H1 (cell line): ENCODE measurements around the gene VPS13C. TPM values are rescaled to one million over a fixed set of nuclear protein-coding genes. Genes with fewer than 3 reads are reported as not detected.

Source experiments
- CTCF ChIA-PET: fragments of 300-600 bp; sonication (Branson Sonifier 250); formaldehyde crosslinking; loops from one replicate; lab custom pipeline; 2021; ENCODE audit not compliant: partially characterized antibody; lab: Charles Lee
- POLR2A ChIA-PET: fragments of 300-600 bp; sonication (Branson Sonifier 250); formaldehyde crosslinking; loops from one replicate; lab custom pipeline; 2021; ENCODE audit warnings: inconsistent platforms; ENCODE audit not compliant: partially characterized antibody; lab: Charles Lee
- DNase-seq, 2 experiments: peaks; one replicate each; pipeline versions ENCODE4 v3.0.0 to v3.0.0-alpha.2; 2010 to 2022; ENCODE audit warnings: low spot score in 2 of 2, low read depth in 1 of 2, mixed read lengths in 1 of 2
- FAIRE-seq: peaks from 2 replicates; lab custom pipeline; 2011; peaks lifted over from hg19 to GRCh38; lab: Jason Lieb, UNC
- H2AFZ ChIP-seq: 2 replicates; pipeline ENCODE4 v1.8.1; 2012; ENCODE audit warnings: low read length, inconsistent platforms
- H2AK5ac ChIP-seq: 2 replicates; pipeline ENCODE4 v1.6.1; 2013; ENCODE audit warnings: low read depth, low read length
- H2BK120ac ChIP-seq: replicated peaks from 2 replicates; pipeline ENCODE3; 2013; ENCODE audit warnings: low read depth, low read length, inconsistent platforms
- H2BK12ac ChIP-seq: 2 replicates; pipeline ENCODE4 v1.6.1; 2013; ENCODE audit warnings: low read depth, low read length
- H2BK15ac ChIP-seq: 2 replicates; pipeline ENCODE4 v1.6.1; 2013; ENCODE audit warnings: low read length
- H2BK20ac ChIP-seq: 2 replicates; pipeline ENCODE4 v1.6.1; 2013; ENCODE audit warnings: low read length
- H2BK5ac ChIP-seq: 2 replicates; pipeline ENCODE4 v1.6.1; 2013; ENCODE audit warnings: low read depth, low read length
- H3K14ac ChIP-seq: 2 replicates; pipeline ENCODE4 v1.6.1; 2013; ENCODE audit warnings: inconsistent platforms; ENCODE audit not compliant: insufficient read length
- H3K18ac ChIP-seq: 2 replicates; pipeline ENCODE4 v1.6.1; 2013; ENCODE audit warnings: low read length; ENCODE audit errors: extremely low read depth
- H3K23ac ChIP-seq: 2 replicates; pipeline ENCODE4 v1.6.1; 2013; ENCODE audit warnings: inconsistent platforms; ENCODE audit not compliant: insufficient read length
- H3K23me2 ChIP-seq: 2 replicates; pipeline ENCODE4 v1.6.1; 2013; ENCODE audit warnings: low read depth, low read length
- H3K27ac ChIP-seq: 2 replicates; pipeline ENCODE4 v1.6.1; 2011; ENCODE audit warnings: low read depth, low read length, inconsistent platforms
- H3K27me3 ChIP-seq, 4 experiments: replicated peaks in 1 of 4; 1 replicate in 1 of 4; 2 replicates in 3 of 4; pipeline versions ENCODE4 v1.6.1 to v1.8.1; 2011 to 2013; ENCODE audit warnings: low read length in 3 of 4, mild to moderate bottlenecking in 3 of 4, inconsistent platforms in 2 of 4, mixed read lengths in 2 of 4, moderate library complexity in 1 of 4; ENCODE audit not compliant: control insufficient read depth in 3 of 4, insufficient read depth in 3 of 4; ENCODE audit errors: extremely low read depth in 1 of 4
- H3K36me3 ChIP-seq, 4 experiments: 2 replicates each; pipeline versions ENCODE4 v1.6.1 to v1.8.1; 2011 to 2013; ENCODE audit warnings: mild to moderate bottlenecking in 4 of 4, low read length in 3 of 4, moderate library complexity in 2 of 4, control low read depth in 1 of 4, inconsistent platforms in 1 of 4; ENCODE audit not compliant: insufficient read depth in 4 of 4, control insufficient read depth in 2 of 4
- H3K4ac ChIP-seq: replicated peaks from 2 replicates; pipeline ENCODE3; 2013; ENCODE audit warnings: low read length, low read depth, mixed read lengths, inconsistent platforms; ENCODE audit not compliant: insufficient read length
- H3K4me1 ChIP-seq, 4 experiments: replicated peaks in 1 of 4; 1 replicate in 1 of 4; 2 replicates in 3 of 4; pipeline versions ENCODE4 v1.6.1 to v1.8.1; 2011 to 2013; ENCODE audit warnings: low read length in 3 of 4, inconsistent platforms in 2 of 4, mixed read lengths in 1 of 4; ENCODE audit not compliant: insufficient read depth in 4 of 4, control insufficient read depth in 3 of 4
- H3K4me2 ChIP-seq, 2 experiments: 2 replicates each; pipeline versions ENCODE4 v1.6.1 to v1.8.1; 2011 to 2013; ENCODE audit warnings: low read depth in 2 of 2, low read length in 2 of 2, control low read depth in 1 of 2, inconsistent platforms in 1 of 2, mild to moderate bottlenecking in 1 of 2; ENCODE audit not compliant: insufficient read depth in 1 of 2
- H3K4me3 ChIP-seq, 4 experiments: fragments of 200-600, 300-600 bp in 1 of 4; sonication (generic), shearing (Covaris generic), sonication (Bioruptor Twin) in 1 of 4; 2 replicates each; pipeline versions ENCODE4 v1.5.1 to v1.8.1; 2011 to 2016; ENCODE audit warnings: low read length in 4 of 4, low read depth in 3 of 4, control low read depth in 2 of 4, inconsistent platforms in 2 of 4, mild to moderate bottlenecking in 2 of 4, mixed read lengths in 1 of 4, moderate library complexity in 1 of 4; ENCODE audit not compliant: insufficient read depth in 2 of 4; ENCODE audit errors: extremely low read depth in 1 of 4
- H3K56ac ChIP-seq: replicated peaks from 2 replicates; pipeline ENCODE3; 2013; ENCODE audit warnings: low read depth, mild to moderate bottlenecking, mixed read lengths, low read length, inconsistent platforms; ENCODE audit not compliant: insufficient read length
- H3K79me1 ChIP-seq: 2 replicates; pipeline ENCODE4 v1.6.1; 2013; ENCODE audit warnings: low read depth, low read length, control low read depth
- H3K79me2 ChIP-seq, 2 experiments: 2 replicates each; pipeline versions ENCODE4 v1.6.1 to v1.8.1; 2012 to 2013; ENCODE audit warnings: low read length in 2 of 2, mild to moderate bottlenecking in 2 of 2, inconsistent platforms in 1 of 2; ENCODE audit not compliant: insufficient read depth in 2 of 2, control insufficient read depth in 1 of 2
- H3K9ac ChIP-seq, 4 experiments: replicated peaks in 1 of 4; 1 replicate in 1 of 4; 2 replicates in 3 of 4; pipeline versions ENCODE4 v1.6.1 to v1.8.1; 2011 to 2013; ENCODE audit warnings: low read depth in 3 of 4, low read length in 3 of 4, control low read depth in 2 of 4, mild to moderate bottlenecking in 2 of 4, moderate library complexity in 2 of 4, inconsistent platforms in 1 of 4; ENCODE audit errors: extremely low read depth in 1 of 4
- H3K9me3 ChIP-seq, 2 experiments: 2 replicates each; pipeline versions ENCODE4 v1.6.1 to v1.8.1; 2012 to 2013; ENCODE audit warnings: mild to moderate bottlenecking in 2 of 2, moderate library complexity in 2 of 2, control low read depth in 1 of 2, inconsistent platforms in 1 of 2, low read depth in 1 of 2, low read length in 1 of 2, mixed read lengths in 1 of 2; ENCODE audit not compliant: insufficient read depth in 2 of 2
- H4K20me1 ChIP-seq, 2 experiments: replicated peaks in 1 of 2; 2 replicates each; pipeline versions ENCODE3 to v1.8.1; 2011 to 2013; ENCODE audit warnings: inconsistent platforms in 2 of 2, low read length in 2 of 2, mild to moderate bottlenecking in 1 of 2; ENCODE audit not compliant: insufficient read depth in 2 of 2, control insufficient read depth in 1 of 2
- H4K5ac ChIP-seq: 2 replicates; pipeline ENCODE4 v1.6.1; 2013; ENCODE audit warnings: low read length, low read depth, mixed read lengths, inconsistent platforms; ENCODE audit not compliant: insufficient read length
- H4K8ac ChIP-seq: 2 replicates; pipeline ENCODE4 v1.8.0; 2013; ENCODE audit warnings: mild to moderate bottlenecking, moderate library complexity, low read length, inconsistent platforms; ENCODE audit not compliant: insufficient read depth; ENCODE audit errors: extremely low read depth
- H4K91ac ChIP-seq: replicated peaks from 2 replicates; pipeline ENCODE3; 2013; ENCODE audit warnings: low read length, mixed read lengths, inconsistent platforms; ENCODE audit not compliant: insufficient read length
- CBX5 ChIP-seq: fragments of 300-800, 300-1000 bp; sonication (generic); IDR thresholded peaks from 2 replicates; pipeline ENCODE4 v1.7.1; 2016; ENCODE audit warnings: antibody characterized with exemption, low read length, low read depth
- CHD1 ChIP-seq: IDR thresholded peaks from 2 replicates; pipeline ENCODE4 v1.6.1; 2012; ENCODE audit warnings: low read depth, low read length, improper control_type of control experiment
- CREB1 ChIP-seq: IDR thresholded peaks from 2 replicates; pipeline ENCODE4 v1.6.1; 2012; ENCODE audit warnings: inconsistent platforms
- EZH2 ChIP-seq: fragments of 200-600 bp; sonication (generic); IDR thresholded peaks from 2 replicates; pipeline ENCODE4 v1.7.1; 2012; ENCODE audit warnings: low read depth, mild to moderate bottlenecking, moderate library complexity, low read length, inconsistent platforms; ENCODE audit not compliant: severe bottlenecking
- GTF2F1 ChIP-seq: IDR thresholded peaks from 2 replicates; pipeline ENCODE4 v1.6.1; 2012; ENCODE audit warnings: low read depth, low read length, improper control_type of control experiment, borderline replicate concordance
- HDAC6 ChIP-seq: IDR thresholded peaks from one replicate; pipeline ENCODE4 v1.7.1; 2012; ENCODE audit warnings: low read depth, mild to moderate bottlenecking, inconsistent platforms, low read length, moderate library complexity
- KDM4A ChIP-seq: IDR thresholded peaks from one replicate; pipeline ENCODE4 v1.7.1; 2012; ENCODE audit warnings: low read depth, mild to moderate bottlenecking, moderate library complexity, low read length, inconsistent platforms; ENCODE audit not compliant: severe bottlenecking
- RAD21 ChIP-seq, 2 experiments: IDR thresholded peaks in 1 of 2; conservative IDR thresholded peaks in 1 of 2; 2 replicates each; pipeline ENCODE4 v1.6.1; 2011; ENCODE audit warnings: low read depth in 2 of 2, low read length in 2 of 2, improper control_type of control experiment in 1 of 2, inconsistent platforms in 1 of 2, mild to moderate bottlenecking in 1 of 2, moderate library complexity in 1 of 2
- RFX5 ChIP-seq: IDR thresholded peaks from 2 replicates; pipeline ENCODE4 v1.6.1; 2011; ENCODE audit warnings: low read depth, low read length, improper control_type of control experiment, borderline replicate concordance
- RNF2 ChIP-seq: fragments of 200-900, 300-1000 bp; sonication (generic); IDR thresholded peaks from 2 replicates; pipeline ENCODE4 v1.7.1; 2016; ENCODE audit warnings: borderline replicate concordance, low read depth, mild to moderate bottlenecking, antibody characterized with exemption, low read length; ENCODE audit not compliant: poor library complexity, severe bottlenecking; ENCODE audit errors: missing control alignments
- RXRA ChIP-seq: IDR thresholded peaks from 2 replicates; pipeline ENCODE4 v1.6.1; 2011; ENCODE audit warnings: low read depth, mild to moderate bottlenecking, low read length, moderate library complexity; ENCODE audit not compliant: insufficient read depth
- SIRT6 ChIP-seq: IDR thresholded peaks from one replicate; pipeline ENCODE4 v1.7.1; 2012; ENCODE audit warnings: low read length, inconsistent platforms
- SIX5 ChIP-seq: IDR thresholded peaks from 2 replicates; pipeline ENCODE4 v1.6.1; 2011; ENCODE audit warnings: mild to moderate bottlenecking, low read depth, low read length
- WGBS, 2 experiments: shearing (Covaris generic) in 1 of 2; methylation state at CpG; one replicate each; pipeline versions ENCODE4 v1.1.6 to v1.1.7; 2013 to 2015; ENCODE audit warnings: low lambda C conversion rate in 2 of 2, mixed read lengths in 2 of 2, inconsistent platforms in 1 of 2, low coverage in 1 of 2, missing lambda C conversion rate in 1 of 2; ENCODE audit not compliant: insufficient replicate concordance in 2 of 2, insufficient coverage in 1 of 2, insufficient read length in 1 of 2; ENCODE audit errors: extremely low coverage in 1 of 2, missing lambda C conversion rate in 1 of 2; 5-methylcytosine and 5-hydroxymethylcytosine counted together
- polyA plus RNA-seq, 7 experiments: library from polyadenylated mRNA; depleted of rRNA in 3 of 7; stranded (reverse) in 5 of 7; unstranded in 2 of 7; fragments of >200 nt in 5 of 7; fragments of 200-250 nt in 2 of 7; gene quantifications; 1 replicate in 5 of 7; 2 replicates in 1 of 7; 4 replicates in 1 of 7; pipeline versions ENCODE4 v1.2.1 to v1.2.3, GENCODE V29; 2011 to 2013; ENCODE audit warnings: missing spikeins in 2 of 7, mixed read lengths in 2 of 7
- total RNA-seq: library from RNA; stranded (reverse); fragmentation: NEBNext Ultra II Directional; extraction: Animal tissue kit (Norgen Biotek cat#: 25700); gene quantifications from 2 replicates; pipeline ENCODE4 v1.2.1, GENCODE V29; 2021
- TF ChIP-seq, protein P1 (sequence below): IDR thresholded peaks from 2 replicates; pipeline ENCODE4 v1.6.1; 2012; ENCODE audit warnings: inconsistent platforms

VPS13C gene
- total and polyA plus RNA-seq, 2 of the 8 experiments (the other 6 are each of a cell fraction or from before 2014, with no cell fraction given), result 4.8 to 18.8 TPM

DNA sequence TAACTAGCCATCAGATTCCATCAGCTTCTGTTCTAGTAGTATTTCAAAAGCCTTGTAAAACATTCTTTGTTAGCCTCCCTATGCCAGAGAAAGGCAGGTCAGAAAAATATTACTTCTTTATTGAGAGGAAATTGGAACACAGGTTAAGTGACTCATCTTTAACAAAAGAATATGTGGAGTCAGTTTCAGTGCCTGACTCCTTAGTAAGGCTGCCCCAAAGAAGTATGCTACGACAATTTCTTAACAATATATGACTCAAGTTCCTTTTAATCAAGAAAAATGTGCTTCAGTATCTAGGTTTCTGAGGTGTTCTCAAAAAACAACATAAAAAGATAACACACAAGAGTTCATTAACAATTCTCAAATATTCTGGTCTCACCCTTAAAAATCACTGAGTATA lies 139.2 kb downstream of the VPS13C start:
- Histone ChIP-seq H3K4me2 (no peak overlapping the region), H3K14ac (no peak overlapping the region), H3K79me1 (no peaks in the 10 kb centered on the region), H3K18ac (no peak overlapping the region), H3K9me3 (no peaks in the 10 kb centered on the region), H3K23ac (no peak overlapping the region), H3K23me2 (no peaks in the 10 kb centered on the region), H3K9ac (no peak overlapping the region), H2BK12ac (no peak overlapping the region), H4K91ac (no peak overlapping the region), H3K4ac (no peak overlapping the region), H2BK5ac (no peak overlapping the region), H2AK5ac (no peak overlapping the region), H3K4me3 (no peak overlapping the region), H4K5ac (no peak overlapping the region), H3K36me3 (peaks cover 0 to 6% (median 0%) of the 10 kb centered on the region in 4 experiments; a peak in 1 of 8 replicates), H3K27ac (no peak overlapping the region), H2BK120ac (no peak overlapping the region), H3K27me3 (no peaks in the 10 kb centered on the region), H2AFZ (no peak overlapping the region), H3K56ac (no peak overlapping the region), H2BK15ac (no peak overlapping the region), H3K79me2 (no peaks in the 10 kb centered on the region), H2BK20ac (no peak overlapping the region), H3K4me1 (no peaks in the 10 kb centered on the region), H4K8ac (no peak overlapping the region), H4K20me1 (no peaks in the 10 kb centered on the region)
- FAIRE-seq (no peak), DNase-seq (no peak)
- WGBS, 2 experiments, result 85% methylated on average over 1 of the region's 1 CpG; no CpG with 5 or more reads in 1 of the 2 experiments
- ChIA-PET POLR2A (no interaction called here), CTCF (no interaction called here)
- TF ChIP-seq, protein P1, sequence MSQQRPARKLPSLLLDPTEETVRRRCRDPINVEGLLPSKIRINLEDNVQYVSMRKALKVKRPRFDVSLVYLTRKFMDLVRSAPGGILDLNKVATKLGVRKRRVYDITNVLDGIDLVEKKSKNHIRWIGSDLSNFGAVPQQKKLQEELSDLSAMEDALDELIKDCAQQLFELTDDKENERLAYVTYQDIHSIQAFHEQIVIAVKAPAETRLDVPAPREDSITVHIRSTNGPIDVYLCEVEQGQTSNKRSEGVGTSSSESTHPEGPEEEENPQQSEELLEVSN, result no peak
- TF ChIP-seq GTF2F1 (no peak), RFX5 (no peak), CREB1 (no peak), EZH2 (no peak), KDM4A (no peak), HDAC6 (no peak), CHD1 (no peak), RAD21 (IDR thresholded peaks at IDR 0.05 in 1 of 2, conservative IDR thresholded peaks at IDR 0.05 in 1 of 2; ENCODE audit: low read depth in 2 of 2, low read length in 2 of 2) (no peak), CBX5 (no peak), RXRA (no peak), RNF2 (no peak), SIRT6 (no peak), SIX5 (no peak)
